Activated CD8-positive, alpha-beta memory T cell treated with anti-CD3 and anti-CD28 coated beads for 4 hours (primary cell): ENCODE data around the gene AKAP6.
"Not testable (repeated sequence)": the region's sequence is repeated elsewhere in the genome, so short reads cannot be mapped to it uniquely, and the experiment has no call there.

ENCODE experiments used
- DNase-seq, 2 donors: peaks; one replicate each; pipeline ENCODE4 v3.0.0-alpha.2; 2020; ENCODE audit warnings: low read depth in 2 of 2

Gene AKAP6

GRCh38 chr14:32370714-32371113 lies 41.6 kb downstream of the AKAP6 start:
- DNase-seq = no peak

- no peak for DNase-seq
Measured at GRCh38 chr14:32372154-32372553, 43.1 kb downstream of the AKAP6 start.

GRCh38 chr14:32373174-32373573 lies 44.1 kb downstream of the AKAP6 start:
- DNase-seq = not testable (repeated sequence)

GRCh38 chr14:32374155-32374554 lies 45.1 kb downstream of the AKAP6 start:
- no peak for DNase-seq

- no peak for DNase-seq
Measured at GRCh38 chr14:32375663-32376062, 46.6 kb downstream of the AKAP6 start.

GRCh38 chr14:32377046-32377646 lies 48.0 kb downstream of the AKAP6 start:
- no peak for DNase-seq

GRCh38 chr14:32378284-32378683 lies 49.2 kb downstream of the AKAP6 start:
- no peak for DNase-seq

- no peak for DNase-seq
Measured at GRCh38 chr14:32379447-32379846, 50.3 kb downstream of the AKAP6 start.

GRCh38 chr14:32381869-32382268 lies 52.8 kb downstream of the AKAP6 start:
- DNase-seq = no peak

GRCh38 chr14:32382704-32383103 lies 53.6 kb downstream of the AKAP6 start:
- DNase-seq = no peak

GRCh38 chr14:32383364-32384009 lies 54.4 kb downstream of the AKAP6 start:
- no peak for DNase-seq

- no peak for DNase-seq
Measured at GRCh38 chr14:32384464-32384863, 55.4 kb downstream of the AKAP6 start.

GRCh38 chr14:32387295-32387694 lies 58.2 kb downstream of the AKAP6 start:
- not testable (repeated sequence) for DNase-seq

GRCh38 chr14:32393119-32393518 lies 64.0 kb downstream of the AKAP6 start:
- no peak for DNase-seq

- DNase-seq = no peak
Measured at GRCh38 chr14:32394038-32394437, 64.9 kb downstream of the AKAP6 start.

GRCh38 chr14:32396885-32397284 lies 67.8 kb downstream of the AKAP6 start:
- DNase-seq = no peak

GRCh38 chr14:32397861-32398640 lies 69.0 kb downstream of the AKAP6 start:
- no peak for DNase-seq

- no peak for DNase-seq
Measured at GRCh38 chr14:32399920-32400319, 70.8 kb downstream of the AKAP6 start.

GRCh38 chr14:32400480-32400879 lies 71.4 kb downstream of the AKAP6 start:
- DNase-seq = no peak

- no peak for DNase-seq
Measured at GRCh38 chr14:32403021-32403420, 73.9 kb downstream of the AKAP6 start.

- no peak for DNase-seq
Measured at GRCh38 chr14:32403688-32404087, 74.6 kb downstream of the AKAP6 start.

- DNase-seq = no peak
Measured at GRCh38 chr14:32404784-32405573, 75.9 kb downstream of the AKAP6 start.
